B cell (primary cell): ENCODE measurements around the gene CASZ1.

ENCODE experiments used
- EZH2 ChIP-seq: IDR thresholded peaks from 2 replicates; pipeline ENCODE4 v1.6.1; 2012; ENCODE audit warnings: borderline replicate concordance, low read depth, mild to moderate bottlenecking, moderate library complexity, low read length; ENCODE audit not compliant: insufficient read depth, poor library complexity, severe bottlenecking
- TF ChIP-seq, protein P1 (sequence below): fragments of 200-600 bp; IDR thresholded peaks from one replicate; pipeline ENCODE4 v1.8.0; 2022; ENCODE audit warnings: antibody characterized with exemption, mild to moderate bottlenecking

DNA sequence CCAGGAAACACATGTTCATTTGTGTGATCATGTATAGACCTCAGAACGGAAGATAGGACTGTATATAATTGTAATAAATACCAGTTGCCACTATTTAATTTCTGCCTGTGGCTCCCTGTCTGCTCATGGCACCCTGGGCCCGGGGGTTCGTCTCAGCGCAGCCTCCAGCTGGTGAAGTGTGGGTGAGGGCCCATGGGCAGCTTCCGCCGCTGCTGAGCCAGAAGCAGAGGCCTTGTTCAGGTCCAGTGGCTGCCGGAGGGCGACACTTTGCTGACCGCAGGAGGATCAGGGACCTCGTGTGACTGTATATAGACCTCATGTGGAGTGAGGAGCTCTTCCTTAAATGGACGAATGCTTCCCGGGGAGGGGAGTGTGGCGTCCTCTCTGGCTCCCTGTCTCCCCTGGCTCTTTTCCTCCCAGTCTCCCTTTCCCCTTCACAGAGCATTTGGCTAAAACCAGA is 165.8 kb downstream of the CASZ1 start:
- TF ChIP-seq, protein P1, sequence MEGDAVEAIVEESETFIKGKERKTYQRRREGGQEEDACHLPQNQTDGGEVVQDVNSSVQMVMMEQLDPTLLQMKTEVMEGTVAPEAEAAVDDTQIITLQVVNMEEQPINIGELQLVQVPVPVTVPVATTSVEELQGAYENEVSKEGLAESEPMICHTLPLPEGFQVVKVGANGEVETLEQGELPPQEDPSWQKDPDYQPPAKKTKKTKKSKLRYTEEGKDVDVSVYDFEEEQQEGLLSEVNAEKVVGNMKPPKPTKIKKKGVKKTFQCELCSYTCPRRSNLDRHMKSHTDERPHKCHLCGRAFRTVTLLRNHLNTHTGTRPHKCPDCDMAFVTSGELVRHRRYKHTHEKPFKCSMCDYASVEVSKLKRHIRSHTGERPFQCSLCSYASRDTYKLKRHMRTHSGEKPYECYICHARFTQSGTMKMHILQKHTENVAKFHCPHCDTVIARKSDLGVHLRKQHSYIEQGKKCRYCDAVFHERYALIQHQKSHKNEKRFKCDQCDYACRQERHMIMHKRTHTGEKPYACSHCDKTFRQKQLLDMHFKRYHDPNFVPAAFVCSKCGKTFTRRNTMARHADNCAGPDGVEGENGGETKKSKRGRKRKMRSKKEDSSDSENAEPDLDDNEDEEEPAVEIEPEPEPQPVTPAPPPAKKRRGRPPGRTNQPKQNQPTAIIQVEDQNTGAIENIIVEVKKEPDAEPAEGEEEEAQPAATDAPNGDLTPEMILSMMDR: no peak
- TF ChIP-seq EZH2: no peak
